Lower lobe of right lung (tissue), 2 donors: Measurements from ENCODE around the gene ASB11. TPM values are rescaled to one million over a fixed set of nuclear protein-coding genes. Genes with fewer than 3 reads are reported as not detected.

Source experiments
- ATAC-seq, 2 donors: fragments of 200-7000 bp; cut with Tn5 transposase; one replicate each; pipeline ENCODE4 v1.9.1; 2020 to 2022; ENCODE audit warnings: mild to moderate bottlenecking in 2 of 2, moderate library complexity in 2 of 2
- DNase-seq: peaks from one replicate; pipeline ENCODE4 v3.0.0-alpha.2; 2020
- H3K27ac ChIP-seq: fragments of 200-600 bp; one replicate; pipeline ENCODE4 v1.8.0; 2022
- H3K27me3 ChIP-seq: fragments of 200-600 bp; one replicate; pipeline ENCODE4 v1.8.0; 2022; ENCODE audit warnings: low read depth
- H3K36me3 ChIP-seq: fragments of 200-600 bp; one replicate; pipeline ENCODE4 v1.8.0; 2022; ENCODE audit warnings: mild to moderate bottlenecking
- H3K4me1 ChIP-seq: fragments of 200-600 bp; one replicate; pipeline ENCODE4 v1.8.0; 2022
- H3K4me3 ChIP-seq: fragments of 200-600 bp; one replicate; pipeline ENCODE4 v1.8.0; 2022; ENCODE audit warnings: mild to moderate bottlenecking
- H3K9me3 ChIP-seq: fragments of 200-600 bp; one replicate; pipeline ENCODE4 v1.8.0; 2022
- intact Hi-C: fragments of 100-400 bp; cut with DNase I; formaldehyde crosslinking; loops from one replicate; pipeline ENCODE4 v1.11.0; 2022
- total RNA-seq: library from RNA; stranded (reverse); fragmentation: NEBNext Ultra II Directional; extraction: Animal tissue kit (Norgen Biotek cat#: 25700); gene quantifications from one replicate; pipeline ENCODE4 v1.2.1, GENCODE V29; 2021
- TF ChIP-seq, protein P1 (sequence below): fragments of 200-600 bp; IDR thresholded peaks from one replicate; pipeline ENCODE4 v1.8.0; 2022; ENCODE audit warnings: antibody characterized with exemption, mild to moderate bottlenecking
- donor health status: DM: no; HTN: yes; CAD: no; lungs with severe emphysema.

ASB11 gene
- total RNA-seq, 1 donor from 2014 or later = not detected

GRCh38 chrX:15349046-15349445 is 33.6 kb upstream of the ASB11 start:
- Histone ChIP-seq H3K4me1 (no peaks in the 10 kb centered on the region), H3K27ac (no peak overlapping the region), H3K9me3 (no peaks in the 10 kb centered on the region), H3K36me3 (no peaks in the 10 kb centered on the region), H3K27me3 (no peaks in the 10 kb centered on the region), H3K4me3 (no peak overlapping the region)
- TF ChIP-seq, protein P1, sequence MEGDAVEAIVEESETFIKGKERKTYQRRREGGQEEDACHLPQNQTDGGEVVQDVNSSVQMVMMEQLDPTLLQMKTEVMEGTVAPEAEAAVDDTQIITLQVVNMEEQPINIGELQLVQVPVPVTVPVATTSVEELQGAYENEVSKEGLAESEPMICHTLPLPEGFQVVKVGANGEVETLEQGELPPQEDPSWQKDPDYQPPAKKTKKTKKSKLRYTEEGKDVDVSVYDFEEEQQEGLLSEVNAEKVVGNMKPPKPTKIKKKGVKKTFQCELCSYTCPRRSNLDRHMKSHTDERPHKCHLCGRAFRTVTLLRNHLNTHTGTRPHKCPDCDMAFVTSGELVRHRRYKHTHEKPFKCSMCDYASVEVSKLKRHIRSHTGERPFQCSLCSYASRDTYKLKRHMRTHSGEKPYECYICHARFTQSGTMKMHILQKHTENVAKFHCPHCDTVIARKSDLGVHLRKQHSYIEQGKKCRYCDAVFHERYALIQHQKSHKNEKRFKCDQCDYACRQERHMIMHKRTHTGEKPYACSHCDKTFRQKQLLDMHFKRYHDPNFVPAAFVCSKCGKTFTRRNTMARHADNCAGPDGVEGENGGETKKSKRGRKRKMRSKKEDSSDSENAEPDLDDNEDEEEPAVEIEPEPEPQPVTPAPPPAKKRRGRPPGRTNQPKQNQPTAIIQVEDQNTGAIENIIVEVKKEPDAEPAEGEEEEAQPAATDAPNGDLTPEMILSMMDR = peak; percentile 45
- intact Hi-C loops = loop anchor here (10.0 kb wide), 1 partner anchor 116 kb away; no protein-coding TSS in a partner anchor
- no peak for DNase-seq
- peak; percentile 81 to 88 for ATAC-seq

DNA sequence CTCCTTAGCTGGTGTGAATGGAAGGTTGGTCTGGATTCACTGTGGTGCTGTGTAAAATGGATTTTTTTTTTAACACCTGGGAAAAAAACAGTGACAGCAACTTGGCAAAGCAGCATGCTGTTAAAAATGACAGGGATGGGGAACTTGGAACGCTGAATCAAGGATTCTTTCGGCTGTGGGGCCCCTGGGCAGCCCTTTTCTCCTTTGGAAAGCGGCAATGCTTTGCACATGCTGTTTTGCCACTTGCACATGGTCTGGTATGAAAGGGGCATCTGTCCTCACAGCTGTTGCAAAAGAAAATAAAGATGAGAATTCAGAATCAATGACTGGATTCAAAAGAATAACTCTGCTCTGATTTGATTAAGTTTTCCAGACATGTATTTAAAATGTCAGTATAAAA is 30.5 kb upstream of the ASB11 start:
- no peak overlapping the region for H3K4me3 ChIP-seq
- no peak for ATAC-seq
- intact Hi-C loops = loop anchor here (10.0 kb wide), 1 partner anchor 119 kb away; no protein-coding TSS in a partner anchor
- TF ChIP-seq, protein P1 = no peak
- H3K4me1 ChIP-seq = no peaks in the 10 kb centered on the region
- no peaks in the 10 kb centered on the region for H3K27me3 ChIP-seq
- H3K9me3 ChIP-seq = no peaks in the 10 kb centered on the region
- H3K36me3 ChIP-seq = no peaks in the 10 kb centered on the region
- no peak overlapping the region for H3K27ac ChIP-seq
- no peak for DNase-seq

DNA sequence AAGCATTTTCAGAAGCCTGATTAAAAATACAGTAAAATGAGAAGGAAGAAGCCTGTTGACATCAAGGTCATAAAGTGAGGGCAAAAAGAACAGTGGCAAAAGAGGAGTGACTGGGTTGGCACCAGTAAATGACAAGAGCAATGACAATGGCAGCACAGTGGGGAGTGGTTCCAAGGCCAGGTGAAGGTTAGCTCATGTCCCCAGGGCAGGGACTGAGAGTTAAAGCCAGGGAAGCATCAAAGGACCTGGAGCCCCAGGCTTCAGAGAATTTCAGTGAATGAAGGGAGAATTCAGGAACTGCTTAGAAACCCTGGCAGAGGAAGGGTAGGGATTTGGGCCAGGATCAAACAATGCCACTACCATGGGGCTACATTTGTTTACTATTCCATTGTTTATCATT is 28.7 kb upstream of the ASB11 start:
- DNase-seq = no peak
- Histone ChIP-seq H3K9me3 (no peaks in the 10 kb centered on the region), H3K27me3 (no peaks in the 10 kb centered on the region), H3K27ac (no peak overlapping the region), H3K4me3 (no peak overlapping the region), H3K36me3 (no peaks in the 10 kb centered on the region), H3K4me1 (no peaks in the 10 kb centered on the region)
- intact Hi-C loops = loop anchor here (10.0 kb wide), 1 partner anchor 121 kb away; no protein-coding TSS in a partner anchor
- no peak for ATAC-seq
- TF ChIP-seq, protein P1 = no peak

DNA sequence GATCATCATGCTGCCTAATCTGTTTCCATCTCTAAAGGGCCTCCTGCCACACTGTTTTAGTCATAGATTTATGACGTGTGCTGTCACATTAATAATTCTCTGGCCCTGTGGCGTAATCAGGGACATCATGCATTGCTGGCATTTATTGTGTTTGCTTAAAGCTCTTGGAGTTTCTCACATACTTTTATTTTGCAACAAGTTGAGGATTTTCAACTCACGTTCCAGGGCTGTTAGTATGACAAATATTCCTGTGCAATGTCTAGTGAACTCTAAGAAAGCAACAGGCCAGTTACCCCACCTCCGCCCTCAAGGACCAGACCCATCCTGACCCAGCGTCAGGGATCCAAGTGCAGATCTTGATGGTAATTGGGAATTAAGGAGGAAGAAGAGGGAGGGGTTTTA is 27.6 kb upstream of the ASB11 start:
- ATAC-seq = peak; percentile 82 to 91
- intact Hi-C loops = loop anchor here (10.0 kb wide), 1 partner anchor 122 kb away; no protein-coding TSS in a partner anchor
- Histone ChIP-seq H3K27ac (no peak overlapping the region), H3K36me3 (no peaks in the 10 kb centered on the region), H3K27me3 (no peaks in the 10 kb centered on the region), H3K4me1 (no peaks in the 10 kb centered on the region), H3K4me3 (no peak overlapping the region), H3K9me3 (no peaks in the 10 kb centered on the region)
- TF ChIP-seq, protein P1 = no peak
- no peak for DNase-seq

GRCh38 chrX:15340867-15341266 is 25.4 kb upstream of the ASB11 start:
- no peak overlapping the region for H3K27ac ChIP-seq
- no peak overlapping the region for H3K4me3 ChIP-seq
- TF ChIP-seq, protein P1 = no peak
- DNase-seq (no peak), ATAC-seq (no peak)
- H3K4me1 ChIP-seq = no peaks in the 10 kb centered on the region
- no peaks in the 10 kb centered on the region for H3K9me3 ChIP-seq
- no peaks in the 10 kb centered on the region for H3K27me3 ChIP-seq
- no peaks in the 10 kb centered on the region for H3K36me3 ChIP-seq
- intact Hi-C loops = loop anchor here (10.0 kb wide), 1 partner anchor 124 kb away; no protein-coding TSS in a partner anchor
